Erythroblast (primary cell): Measurements from ENCODE around the gene CD36.
A peak's percentile ranks its signal among the peaks of the same experiment; 100 is the strongest.

Source experiments
- GATA1 ChIP-seq: IDR thresholded peaks from 2 replicates; pipeline ENCODE4 v1.6.1; 2011; ENCODE audit warnings: low read depth, mild to moderate bottlenecking, control low read depth, low read length, moderate library complexity
- POLR2A ChIP-seq: IDR thresholded peaks from 2 replicates; pipeline ENCODE4 v1.6.1; 2011; ENCODE audit warnings: mild to moderate bottlenecking, low read length

GRCh38 chr7:80650030-80650429 is 11.6 kb downstream of the CD36 start:
- TF ChIP-seq POLR2A (peak; percentile 56), GATA1 (no peak)
